HepG2 (cell line): ENCODE measurements around the gene PA2G4. TPM values are rescaled to one million over a fixed set of nuclear protein-coding genes. Genes with fewer than 3 reads are reported as not detected.
A peak's percentile ranks its signal among the peaks of the same experiment; 100 is the strongest.

Experiments
- CAMTA2 ChIP-seq: sonication (generic); formaldehyde crosslinking; IDR thresholded peaks from 2 replicates; pipeline ENCODE4 v1.4.0; 2020; ENCODE audit warnings: mild to moderate bottlenecking, missing genetic modification reagents, borderline replicate concordance
- CEBPG ChIP-seq: IDR thresholded peaks from 2 replicates; pipeline ENCODE4 v1.6.1; 2016
- ETS1 ChIP-seq: sonication (generic); formaldehyde crosslinking; IDR thresholded peaks from 2 replicates; pipeline ENCODE4 v1.4.0; 2020; ENCODE audit warnings: missing genetic modification reagents
- HINFP ChIP-seq: sonication (generic); formaldehyde crosslinking; IDR thresholded peaks from 2 replicates; pipeline ENCODE4 v1.4.0; 2020; ENCODE audit warnings: low read depth, mild to moderate bottlenecking, missing genetic modification reagents
- MEF2D ChIP-seq: sonication (generic); formaldehyde crosslinking; IDR thresholded peaks from 2 replicates; pipeline ENCODE4 v1.5.1; 2020; ENCODE audit warnings: mild to moderate bottlenecking, missing genetic modification reagents
- MTF1 ChIP-seq: sonication (generic); formaldehyde crosslinking; IDR thresholded peaks from 2 replicates; pipeline ENCODE4 v1.5.0; 2020; ENCODE audit warnings: missing genetic modification reagents
- MZF1 ChIP-seq: sonication (generic); formaldehyde crosslinking; IDR thresholded peaks from 2 replicates; pipeline ENCODE4 v1.8.1; 2023; ENCODE audit warnings: mild to moderate bottlenecking, missing genetic modification reagents, borderline replicate concordance
- PBX3 ChIP-seq: sonication (generic); formaldehyde crosslinking; IDR thresholded peaks from 2 replicates; pipeline ENCODE4 v1.8.1; 2023; ENCODE audit warnings: missing genetic modification reagents, inconsistent platforms, borderline replicate concordance
- PITX1 ChIP-seq: sonication (generic); formaldehyde crosslinking; IDR thresholded peaks from 2 replicates; pipeline ENCODE4 v1.5.1; 2020; ENCODE audit warnings: mild to moderate bottlenecking, missing genetic modification reagents
- SYNCRIP ChIP-seq: fragments of 200-400 bp; formaldehyde crosslinking; IDR thresholded peaks from 2 replicates; pipeline ENCODE4 v1.6.1; 2018; ENCODE audit warnings: mild to moderate bottlenecking, low read depth, low read length; ENCODE audit not compliant: insufficient read depth
- TFAP4 ChIP-seq: sonication (generic); IDR thresholded peaks from 2 replicates; pipeline ENCODE4 v1.6.1; 2016; ENCODE audit warnings: low read depth, borderline replicate concordance
- TRAFD1 ChIP-seq: sonication (generic); formaldehyde crosslinking; IDR thresholded peaks from 2 replicates; pipeline ENCODE4 v1.5.1; 2020; ENCODE audit warnings: missing genetic modification reagents, mild to moderate bottlenecking, borderline replicate concordance
- ZBTB37 ChIP-seq: sonication (generic); formaldehyde crosslinking; IDR thresholded peaks from 2 replicates; pipeline ENCODE4 v1.4.0; 2020; ENCODE audit warnings: mild to moderate bottlenecking, missing genetic modification reagents
- ZBTB42 ChIP-seq: sonication (generic); formaldehyde crosslinking; IDR thresholded peaks from 2 replicates; pipeline ENCODE4 v1.5.0; 2020; ENCODE audit warnings: mild to moderate bottlenecking, missing genetic modification reagents
- ZBTB7B ChIP-seq: sonication (generic); formaldehyde crosslinking; IDR thresholded peaks from 2 replicates; pipeline ENCODE4 v1.4.0; 2020; ENCODE audit warnings: missing genetic modification reagents
- ZNF224 ChIP-seq: sonication (generic); formaldehyde crosslinking; IDR thresholded peaks from 2 replicates; pipeline ENCODE4 v1.5.0; 2020; ENCODE audit warnings: mild to moderate bottlenecking, missing genetic modification reagents
- ZNF441 ChIP-seq: sonication (generic); formaldehyde crosslinking; IDR thresholded peaks from 2 replicates; pipeline ENCODE4 v1.7.0; 2021; ENCODE audit warnings: missing genetic modification reagents, borderline replicate concordance
- ZNF501 ChIP-seq: sonication (generic); formaldehyde crosslinking; IDR thresholded peaks from 2 replicates; pipeline ENCODE4 v1.5.1; 2020; ENCODE audit warnings: mild to moderate bottlenecking, moderate library complexity, missing genetic modification reagents
- ZNF558 ChIP-seq: sonication (generic); formaldehyde crosslinking; IDR thresholded peaks from 2 replicates; pipeline ENCODE4 v1.9.0; 2022; ENCODE audit warnings: mild to moderate bottlenecking, missing genetic modification reagents, borderline replicate concordance
- ZNF605 ChIP-seq: sonication (generic); formaldehyde crosslinking; IDR thresholded peaks from 2 replicates; pipeline ENCODE4 v1.8.0; 2022; ENCODE audit warnings: mild to moderate bottlenecking, missing genetic modification reagents
- ZNF850 ChIP-seq: sonication (generic); formaldehyde crosslinking; conservative IDR thresholded peaks from 2 replicates; pipeline ENCODE4 v1.9.0; 2021; ENCODE audit warnings: mild to moderate bottlenecking, missing genetic modification reagents
- polyA plus RNA-seq, 8 experiments: library from polyadenylated mRNA; depleted of rRNA in 3 of 8; stranded (reverse) in 7 of 8; unstranded in 1 of 8; fragments of >200 nt; fragmentation: Illumina TruSeq in 4 of 8; extraction: Trizol in 4 of 8; gene quantifications; 2 replicates each; pipeline versions ENCODE4 v1.2.1 to v1.2.3, GENCODE V29; 2011 to 2016; ENCODE audit warnings: low read depth in 4 of 8, missing spikeins in 1 of 8, mixed read lengths in 1 of 8; ENCODE audit not compliant: insufficient read depth in 1 of 8
- total RNA-seq, 5 experiments: library from RNA; depleted of rRNA; stranded (reverse); fragments of >200 nt; fragmentation: Illumina TruSeq; extraction: Trizol; gene quantifications; 2 replicates each; pipeline ENCODE4 v1.2.3, GENCODE V29; 2016; ENCODE audit warnings: low read depth in 1 of 5

Gene PA2G4
- total and polyA plus RNA-seq, 2 of the 13 experiments (the other 11 are each of a cell fraction or from before 2014, with no cell fraction given) = 147 to 240 TPM

GRCh38 chr12:56116267-56117081 lies 12.1 kb downstream of the PA2G4 start, which contains the start of gene RPL41 (continued):
- TF ChIP-seq MEF2D (peak; percentile 83; the same call in 1 of the 2 replicates), ZNF605 (peak; percentile 80; the same call in 1 of the 2 replicates), ZBTB42 (CRISPR knock-in tag) (no peak), PITX1 (CRISPR knock-in tag) (no peak), ETS1 (CRISPR knock-in tag) (no peak), ZNF441 (CRISPR knock-in tag) (0 out of 2 replicates have a peak, but pooled peaks have one; percentile 28), TFAP4 (no peak), ZNF558 (CRISPR knock-in tag) (peak; percentile 45; the same call in 1 of the 2 replicates), HINFP (peak; percentile 73), CAMTA2 (CRISPR knock-in tag) (no peak), ZBTB7B (CRISPR knock-in tag) (no peak; the same call in 1 of the 2 replicates), PBX3 (CRISPR knock-in tag) (no peak), TRAFD1 (CRISPR knock-in tag) (no peak), ZBTB37 (CRISPR knock-in tag) (no peak), MZF1 (CRISPR knock-in tag) (no peak), SYNCRIP (no peak), ZNF850 (no peak), ZNF501 (peak; percentile 61; the same call in 1 of the 2 replicates), MTF1 (CRISPR knock-in tag) (no peak), ZNF224 (CRISPR knock-in tag) (peak; percentile 52; the same call in 1 of the 2 replicates), CEBPG (CRISPR knock-in tag) (peak; percentile 49; the same call in 1 of the 2 replicates)
